B cell (primary cell): ENCODE results near the gene MC1R. TPM values are rescaled to one million over a fixed set of nuclear protein-coding genes. Genes with fewer than 3 reads are reported as not detected.

Experiments
- ATAC-seq: fragments of 200-7000 bp; cut with Tn5 transposase; one replicate; pipeline ENCODE4 v1.10.0; 2021; ENCODE audit warnings: low read depth, mild to moderate bottlenecking, moderate number of reproducible peaks, moderate library complexity
- CTCF ChIA-PET: fragments of 350-600 bp; sonication (Branson Sonifier 250); formaldehyde crosslinking; loops from one replicate; lab custom pipeline; 2021; ENCODE audit warnings: antibody characterized with exemption, inconsistent platforms; lab: Charles Lee
- POLR2A ChIA-PET: fragments of 350-600 bp; sonication (Branson Sonifier 250); formaldehyde crosslinking; loops from one replicate; lab custom pipeline; 2021; ENCODE audit warnings: antibody characterized with exemption; lab: Charles Lee
- DNase-seq: peaks from one replicate; pipeline ENCODE4 v3.0.0; 2013
- H2AFZ ChIP-seq: 2 replicates; pipeline ENCODE4 v1.6.1; 2012; ENCODE audit warnings: mild to moderate bottlenecking, low read depth, low read length; ENCODE audit not compliant: insufficient read depth, poor library complexity, severe bottlenecking
- H3K27ac ChIP-seq, 2 donors: 1 replicate in 1 of 2; 2 replicates in 1 of 2; pipeline ENCODE4 v1.5.1; 2012 to 2013; ENCODE audit warnings: low read length in 2 of 2, mild to moderate bottlenecking in 2 of 2, moderate library complexity in 1 of 2
- H3K27me3 ChIP-seq, 4 experiments: fragments of 200-600 bp in 1 of 4; sonication (generic) in 1 of 4; replicated peaks in 1 of 4; 1 replicate in 2 of 4; 2 replicates in 2 of 4; pipeline versions ENCODE4 v1.6.1 to v1.7.0; 2013 to 2016; ENCODE audit warnings: low read length in 3 of 4, mild to moderate bottlenecking in 2 of 4, mixed read lengths in 1 of 4, moderate library complexity in 1 of 4; ENCODE audit not compliant: insufficient read depth in 4 of 4, control insufficient read depth in 3 of 4; ENCODE audit errors: control extremely low read depth in 1 of 4
- H3K36me3 ChIP-seq, 2 experiments: replicated peaks in 1 of 2; 1 replicate in 1 of 2; 2 replicates in 1 of 2; pipeline versions ENCODE4 v1.6.1 to v1.7.1; 2013; ENCODE audit warnings: low read length in 1 of 2; ENCODE audit not compliant: insufficient read depth in 2 of 2, control insufficient read depth in 1 of 2; ENCODE audit errors: control extremely low read depth in 1 of 2, extremely low read depth in 1 of 2
- H3K4me1 ChIP-seq, 2 donors: fragments of 200-600 bp in 1 of 2; sonication (generic) in 1 of 2; 1 replicate in 1 of 2; 2 replicates in 1 of 2; pipeline versions ENCODE4 v1.5.1 to v1.6.1; 2013 to 2017; ENCODE audit warnings: low read length in 2 of 2; ENCODE audit not compliant: control insufficient read depth in 2 of 2, insufficient read depth in 2 of 2
- H3K4me2 ChIP-seq: replicated peaks from 2 replicates; pipeline ENCODE3; 2012; ENCODE audit warnings: mild to moderate bottlenecking, low read depth, low read length; ENCODE audit not compliant: poor library complexity, severe bottlenecking
- H3K4me3 ChIP-seq, 5 experiments: fragments of 200-600 bp in 1 of 5; sonication (generic) in 1 of 5; 1 replicate in 3 of 5; 2 replicates in 2 of 5; pipeline versions ENCODE4 v1.5.1 to v1.7.0; 2011 to 2016; ENCODE audit warnings: low read length in 4 of 5, mild to moderate bottlenecking in 4 of 5, low read depth in 2 of 5, control low read depth in 1 of 5, moderate library complexity in 1 of 5; ENCODE audit not compliant: insufficient read depth in 1 of 5; ENCODE audit errors: control extremely low read depth in 1 of 5, extremely low read depth in 1 of 5
- H3K79me2 ChIP-seq: fragments of 200-600 bp; sonication (generic); one replicate; pipeline ENCODE4 v1.6.0; 2016; ENCODE audit warnings: low read length; ENCODE audit not compliant: control insufficient read depth, insufficient read depth
- H3K9ac ChIP-seq: fragments of 200-600 bp; sonication (generic); 2 replicates; pipeline ENCODE4 v1.6.1; 2017; ENCODE audit warnings: mild to moderate bottlenecking, low read length, moderate library complexity
- H3K9me3 ChIP-seq, 3 donors: one replicate each; pipeline versions ENCODE4 v1.6.1 to v1.7.1; 2013; ENCODE audit warnings: low read length in 2 of 3; ENCODE audit not compliant: control insufficient read depth in 2 of 3, insufficient read depth in 1 of 3; ENCODE audit errors: control extremely low read depth in 1 of 3
- H4K20me1 ChIP-seq: 2 replicates; pipeline ENCODE4 v1.6.0; 2012; ENCODE audit warnings: mild to moderate bottlenecking, low read length; ENCODE audit not compliant: insufficient read depth, control insufficient read depth, poor library complexity, severe bottlenecking
- H3K27ac Mint-ChIP-seq: one replicate; pipeline ENCODE4 v1.8.0; 2021; ENCODE audit warnings: mixed read lengths
- H3K27me3 Mint-ChIP-seq: one replicate; pipeline ENCODE4 v1.8.0; 2021; ENCODE audit warnings: mixed read lengths
- H3K4me1 Mint-ChIP-seq: one replicate; pipeline ENCODE4 v1.8.0; 2021; ENCODE audit warnings: mixed read lengths
- H3K4me3 Mint-ChIP-seq: one replicate; pipeline ENCODE4 v1.8.0; 2021; ENCODE audit warnings: mixed read lengths
- H3K9me3 Mint-ChIP-seq: one replicate; pipeline ENCODE4 v1.8.0; 2022; ENCODE audit warnings: mixed read lengths; ENCODE audit not compliant: insufficient read depth
- EZH2 ChIP-seq: IDR thresholded peaks from 2 replicates; pipeline ENCODE4 v1.6.1; 2012; ENCODE audit warnings: borderline replicate concordance, low read depth, mild to moderate bottlenecking, moderate library complexity, low read length; ENCODE audit not compliant: insufficient read depth, poor library complexity, severe bottlenecking
- WGBS: methylation state at CpG from one replicate; pipeline ENCODE4 v1.1.5; 2013; ENCODE audit warnings: missing lambda C conversion rate; ENCODE audit not compliant: insufficient coverage; 5-methylcytosine and 5-hydroxymethylcytosine counted together
- intact Hi-C: fragments of 100-400 bp; cut with micrococcal nuclease; formaldehyde crosslinking; loops from one replicate; pipeline ENCODE4 v1.10.0; 2022
- polyA plus RNA-seq: library from polyadenylated mRNA; depleted of rRNA; stranded (reverse); fragments of >200 nt; gene quantifications from 2 replicates; pipeline ENCODE4 v1.2.3, GENCODE V29; 2012
- total RNA-seq, 2 donors: library from RNA; stranded (reverse); fragments of 120-200 nt in 1 of 2; gene quantifications; 1 replicate in 1 of 2; 2 replicates in 1 of 2; pipeline versions ENCODE4 v1.2.3 to v1.2.4, GENCODE V29; 2013 to 2022
- TF ChIP-seq, protein P1 (sequence below): fragments of 200-600 bp; IDR thresholded peaks from one replicate; pipeline ENCODE4 v1.8.0; 2022; ENCODE audit warnings: antibody characterized with exemption, mild to moderate bottlenecking

MC1R gene
- total and polyA plus RNA-seq, 2 donors (not counting 1 experiment from before 2014, with no cell fraction given): 13.2 to 15.2 TPM

DNA sequence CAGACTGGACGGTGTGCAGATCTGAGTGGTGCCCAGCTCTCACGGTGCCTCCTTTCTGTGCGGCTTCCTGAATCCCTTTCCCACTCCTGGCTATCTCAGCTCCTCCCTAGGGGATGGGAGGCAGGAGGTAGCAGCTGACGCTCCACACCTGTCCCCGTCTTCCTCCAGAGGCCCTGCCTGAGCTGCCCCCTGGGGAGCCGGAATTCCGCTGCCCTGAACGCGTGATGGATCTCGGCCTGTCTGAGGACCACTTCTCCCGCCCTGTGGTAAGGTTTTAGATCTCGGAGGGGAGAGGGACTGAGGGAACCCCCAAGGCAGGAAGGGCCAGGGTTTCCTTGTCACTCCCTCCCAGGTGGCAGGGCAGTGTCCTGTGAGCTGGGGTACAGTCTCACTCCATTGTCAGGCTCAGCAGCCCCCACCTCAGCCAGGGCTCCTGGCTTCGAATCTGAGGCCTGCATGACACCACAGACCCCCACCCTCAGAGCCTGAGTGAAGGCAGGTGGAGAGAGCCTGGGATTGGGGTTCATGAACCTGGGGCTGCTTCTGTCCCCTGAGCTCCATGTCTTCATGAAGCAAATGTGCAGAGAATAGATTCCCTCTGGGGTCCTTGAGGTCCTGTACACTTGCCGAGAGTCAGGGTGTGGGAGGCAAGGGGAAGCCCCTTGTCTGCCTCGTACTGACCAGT is 36.5 kb downstream of the MC1R start:
- H3K4me1 Mint-ChIP-seq: peaks cover 71% of the 10 kb centered on the region
- Histone ChIP-seq H3K4me1 (peaks cover 76 to 81% of the 10 kb centered on the region in 2 donors), H3K27me3 (no peaks in the 10 kb centered on the region), H3K9me3 (peaks cover 0 to 17% (median 0%) of the 10 kb centered on the region in 3 donors), H2AFZ (no peak overlapping the region), H3K79me2 (peaks cover 68% of the 10 kb centered on the region), H3K36me3 (peaks cover 0 to 45% of the 10 kb centered on the region in 2 experiments), H3K9ac (no peak overlapping the region), H3K4me3 (no peak overlapping the region), H3K4me2 (peak overlapping the region; percentile 87), H3K27ac (no peak overlapping the region), H4K20me1 (peaks cover 78% of the 10 kb centered on the region)
- WGBS: 88% methylated on average over 12 of the region's 15 CpGs
- H3K27ac Mint-ChIP-seq: peak overlapping the region; percentile 81
- no peaks in the 10 kb centered on the region for H3K9me3 Mint-ChIP-seq
- no peaks in the 10 kb centered on the region for H3K27me3 Mint-ChIP-seq
- POLR2A ChIA-PET: interaction anchor here (0.6 to 0.8 kb wide), 3 partner anchors 38 to 142 kb away, joined by 3 to 4 read pairs (median 3); no protein-coding TSS in a partner anchor
- no peak for DNase-seq
- intact Hi-C loops: no loop called here
- TF ChIP-seq EZH2: no peak
- TF ChIP-seq, protein P1, sequence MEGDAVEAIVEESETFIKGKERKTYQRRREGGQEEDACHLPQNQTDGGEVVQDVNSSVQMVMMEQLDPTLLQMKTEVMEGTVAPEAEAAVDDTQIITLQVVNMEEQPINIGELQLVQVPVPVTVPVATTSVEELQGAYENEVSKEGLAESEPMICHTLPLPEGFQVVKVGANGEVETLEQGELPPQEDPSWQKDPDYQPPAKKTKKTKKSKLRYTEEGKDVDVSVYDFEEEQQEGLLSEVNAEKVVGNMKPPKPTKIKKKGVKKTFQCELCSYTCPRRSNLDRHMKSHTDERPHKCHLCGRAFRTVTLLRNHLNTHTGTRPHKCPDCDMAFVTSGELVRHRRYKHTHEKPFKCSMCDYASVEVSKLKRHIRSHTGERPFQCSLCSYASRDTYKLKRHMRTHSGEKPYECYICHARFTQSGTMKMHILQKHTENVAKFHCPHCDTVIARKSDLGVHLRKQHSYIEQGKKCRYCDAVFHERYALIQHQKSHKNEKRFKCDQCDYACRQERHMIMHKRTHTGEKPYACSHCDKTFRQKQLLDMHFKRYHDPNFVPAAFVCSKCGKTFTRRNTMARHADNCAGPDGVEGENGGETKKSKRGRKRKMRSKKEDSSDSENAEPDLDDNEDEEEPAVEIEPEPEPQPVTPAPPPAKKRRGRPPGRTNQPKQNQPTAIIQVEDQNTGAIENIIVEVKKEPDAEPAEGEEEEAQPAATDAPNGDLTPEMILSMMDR: no peak
- no peak for ATAC-seq
- H3K4me3 Mint-ChIP-seq: peak overlapping the region; percentile 80
- CTCF ChIA-PET: interaction anchor here (1.1 kb wide), 1 partner anchor 45 kb away, joined by 5 read pairs; no protein-coding TSS in a partner anchor
